Activated naive CD4-positive, alpha-beta T cell treated with anti-CD3 and anti-CD28 coated beads for 36 hours (primary cell): Measurements from ENCODE around the gene LNX1. TPM values are rescaled to one million over a fixed set of nuclear protein-coding genes. Genes with fewer than 3 reads are reported as not detected.

Experiments
- CTCF ChIA-PET: fragments of 350-600 bp; sonication (Branson Sonifier 250); formaldehyde crosslinking; loops from one replicate; lab custom pipeline; 2021; ENCODE audit warnings: antibody characterized with exemption; lab: Charles Lee
- DNase-seq: peaks from one replicate; pipeline ENCODE4 v3.0.0-alpha.2; 2020
- H3K27ac Mint-ChIP-seq: one replicate; pipeline ENCODE4 v1.8.0; 2021; ENCODE audit warnings: mild to moderate bottlenecking, mixed read lengths
- H3K27me3 Mint-ChIP-seq: one replicate; pipeline ENCODE4 v1.8.0; 2021; ENCODE audit warnings: low read depth, mixed read lengths
- H3K36me3 Mint-ChIP-seq: one replicate; pipeline ENCODE4 v1.8.0; 2021; ENCODE audit warnings: low read depth, mixed read lengths
- H3K4me1 Mint-ChIP-seq: one replicate; pipeline ENCODE4 v1.8.0; 2021; ENCODE audit warnings: low read depth, mixed read lengths
- H3K4me3 Mint-ChIP-seq: one replicate; pipeline ENCODE4 v1.8.0; 2021; ENCODE audit warnings: mild to moderate bottlenecking, moderate library complexity, mixed read lengths
- H3K9me3 Mint-ChIP-seq: one replicate; pipeline ENCODE4 v1.8.0; 2021; ENCODE audit warnings: mixed read lengths
- intact Hi-C: fragments of 100-400 bp; cut with micrococcal nuclease; formaldehyde crosslinking; loops from one replicate; pipeline ENCODE4 v1.15.1; 2023
- total RNA-seq, 2 experiments: library from RNA; stranded (reverse); gene quantifications; one replicate each; pipeline ENCODE4 v1.2.3, GENCODE V29; 2021

The LNX1 gene
- total RNA-seq, 2 experiments from 2014 or later = 0.17 TPM; not detected in 1

- Mint-ChIP-seq H3K36me3 (no peaks in the 10 kb centered on the region), H3K27me3 (peaks cover 13% of the 10 kb centered on the region), H3K4me3 (no peak overlapping the region), H3K27ac (no peak overlapping the region), H3K4me1 (no peaks in the 10 kb centered on the region), H3K9me3 (peaks cover 2% of the 10 kb centered on the region)
- intact Hi-C loops = no loop called here
- DNase-seq = no peak
- CTCF ChIA-PET = no interaction called here
Observed at GRCh38 chr4:53618321-53618720, 27.0 kb upstream of the LNX1 start.

GRCh38 chr4:53617101-53617680, 25.9 kb upstream of the LNX1 start:
- Mint-ChIP-seq H3K36me3 (no peaks in the 10 kb centered on the region), H3K27ac (no peak overlapping the region), H3K4me1 (no peaks in the 10 kb centered on the region), H3K27me3 (peaks cover 11% of the 10 kb centered on the region), H3K9me3 (peaks cover 2% of the 10 kb centered on the region), H3K4me3 (no peak overlapping the region)
- DNase-seq = no peak
- intact Hi-C loops = no loop called here
- CTCF ChIA-PET = no interaction called here

DNA sequence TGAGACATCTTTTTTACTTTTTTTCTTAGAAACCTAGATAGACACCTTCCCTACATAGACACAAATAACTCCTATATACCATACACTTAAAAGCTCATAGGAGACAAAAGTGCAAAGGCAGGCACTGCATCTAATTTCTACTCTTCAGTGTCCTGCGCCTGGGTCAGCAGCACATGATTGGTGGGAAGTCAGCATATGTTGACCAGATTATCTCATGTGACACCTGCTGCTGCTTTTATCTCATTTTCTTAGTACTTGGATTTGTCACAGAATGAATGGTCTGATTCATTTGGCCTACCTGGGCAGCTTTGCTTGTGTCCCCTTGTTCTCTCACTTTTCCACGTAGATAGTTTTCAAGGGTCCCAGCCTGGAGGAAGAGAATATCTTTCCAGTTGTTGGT, 24.9 kb upstream of the LNX1 start:
- intact Hi-C loops = no loop called here
- CTCF ChIA-PET = interaction anchor here (0.6 kb wide), 1 partner anchor 860 kb away, joined by 5 read pairs; no protein-coding TSS in a partner anchor
- DNase-seq = no peak

DNA sequence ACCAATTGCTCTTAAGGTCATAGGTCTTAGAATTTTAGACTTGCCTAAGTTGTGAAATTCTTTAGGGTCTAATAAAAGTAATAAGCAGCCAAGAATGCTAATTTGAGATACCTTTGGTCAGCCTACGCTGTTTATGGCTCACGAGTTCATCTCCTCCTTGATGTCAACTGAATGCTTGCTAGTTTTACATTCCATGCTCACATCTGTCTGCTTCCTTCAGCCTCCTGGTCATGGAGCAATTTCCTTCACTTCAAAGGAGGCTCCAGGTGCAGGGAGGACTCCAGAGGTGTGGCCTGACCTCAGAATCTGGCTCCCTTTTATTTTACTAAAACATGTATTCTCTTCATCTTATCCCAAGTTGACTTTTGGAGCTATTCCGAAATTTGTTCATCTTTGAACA, 23.3 kb upstream of the LNX1 start:
- Mint-ChIP-seq H3K36me3 (no peaks in the 10 kb centered on the region), H3K9me3 (peaks cover 2% of the 10 kb centered on the region), H3K27me3 (peaks cover 5% of the 10 kb centered on the region), H3K4me1 (no peaks in the 10 kb centered on the region), H3K4me3 (no peak overlapping the region), H3K27ac (no peak overlapping the region)
- DNase-seq = no peak
- CTCF ChIA-PET = no interaction called here
- intact Hi-C loops = no loop called here

More for the DNA sequence above, 24.9 kb upstream of the LNX1 start:
- H3K4me1 Mint-ChIP-seq = no peaks in the 10 kb centered on the region
- H3K36me3 Mint-ChIP-seq = no peaks in the 10 kb centered on the region
- H3K27ac Mint-ChIP-seq = no peak overlapping the region
- peaks cover 2% of the 10 kb centered on the region for H3K9me3 Mint-ChIP-seq
- H3K27me3 Mint-ChIP-seq = peaks cover 9% of the 10 kb centered on the region
- H3K4me3 Mint-ChIP-seq = no peak overlapping the region

DNA sequence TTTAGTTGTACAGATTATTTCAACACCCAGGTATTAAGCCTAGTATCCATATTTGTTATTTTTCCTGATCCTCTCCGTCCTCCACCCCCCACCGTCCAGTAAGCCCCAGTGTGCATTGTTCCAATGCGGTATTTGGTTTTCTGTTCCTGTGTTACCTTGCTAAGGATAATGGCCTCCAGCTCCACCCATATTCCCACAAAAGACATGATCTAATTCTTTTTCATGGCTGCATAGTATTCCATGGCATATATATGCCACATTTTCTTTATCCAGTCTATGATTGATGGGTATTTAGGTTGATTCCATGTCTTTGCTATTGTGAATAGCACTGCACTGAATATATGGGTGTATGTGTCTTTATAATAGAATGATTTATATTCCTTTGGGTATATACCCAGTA, 22.1 kb upstream of the LNX1 start:
- no peak overlapping the region for H3K27ac Mint-ChIP-seq
- no peak overlapping the region for H3K4me3 Mint-ChIP-seq
- CTCF ChIA-PET = no interaction called here
- no peak for DNase-seq
- intact Hi-C loops = no loop called here
- peaks cover 5% of the 10 kb centered on the region for H3K27me3 Mint-ChIP-seq
- H3K4me1 Mint-ChIP-seq = no peaks in the 10 kb centered on the region
- H3K9me3 Mint-ChIP-seq = peaks cover 2% of the 10 kb centered on the region
- no peaks in the 10 kb centered on the region for H3K36me3 Mint-ChIP-seq

- intact Hi-C loops = loop anchor here (10.0 kb wide), 1 partner anchor 594 kb away; no protein-coding TSS in a partner anchor
- H3K27ac Mint-ChIP-seq = no peak overlapping the region
- no peak overlapping the region for H3K4me3 Mint-ChIP-seq
- CTCF ChIA-PET = no interaction called here
- no peak for DNase-seq
- H3K9me3 Mint-ChIP-seq = peaks cover 5% of the 10 kb centered on the region
- H3K27me3 Mint-ChIP-seq = peaks cover 2% of the 10 kb centered on the region
- H3K4me1 Mint-ChIP-seq = no peaks in the 10 kb centered on the region
- no peaks in the 10 kb centered on the region for H3K36me3 Mint-ChIP-seq
Observed at GRCh38 chr4:53608649-53609048, 17.4 kb upstream of the LNX1 start.

DNA sequence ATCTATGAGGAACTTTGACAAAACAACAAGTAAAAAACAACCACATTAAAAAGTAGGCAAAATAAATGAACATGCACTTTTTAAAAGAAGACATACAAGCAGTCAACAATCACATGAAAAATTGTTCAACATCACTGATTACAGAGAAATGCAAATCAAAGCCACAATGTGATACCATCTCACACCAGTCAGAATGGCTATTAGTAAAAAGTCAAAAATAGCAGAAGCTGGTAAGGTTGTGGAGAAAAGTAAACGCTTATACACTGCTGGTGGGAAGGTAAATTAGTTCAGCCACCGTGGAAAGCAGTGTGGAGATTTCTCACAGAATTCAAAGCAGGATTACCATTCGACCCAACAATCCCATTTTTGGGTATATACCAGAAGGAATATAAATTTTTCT, 17.0 kb upstream of the LNX1 start:
- H3K4me3 Mint-ChIP-seq = no peak overlapping the region
- peaks cover 3% of the 10 kb centered on the region for H3K9me3 Mint-ChIP-seq
- no peaks in the 10 kb centered on the region for H3K36me3 Mint-ChIP-seq
- intact Hi-C loops = loop anchor here (10.0 kb wide), 1 partner anchor 593 kb away; no protein-coding TSS in a partner anchor
- DNase-seq = no peak
- H3K27ac Mint-ChIP-seq = no peak overlapping the region
- CTCF ChIA-PET = no interaction called here
- peaks cover 6% of the 10 kb centered on the region for H3K27me3 Mint-ChIP-seq
- no peaks in the 10 kb centered on the region for H3K4me1 Mint-ChIP-seq

DNA sequence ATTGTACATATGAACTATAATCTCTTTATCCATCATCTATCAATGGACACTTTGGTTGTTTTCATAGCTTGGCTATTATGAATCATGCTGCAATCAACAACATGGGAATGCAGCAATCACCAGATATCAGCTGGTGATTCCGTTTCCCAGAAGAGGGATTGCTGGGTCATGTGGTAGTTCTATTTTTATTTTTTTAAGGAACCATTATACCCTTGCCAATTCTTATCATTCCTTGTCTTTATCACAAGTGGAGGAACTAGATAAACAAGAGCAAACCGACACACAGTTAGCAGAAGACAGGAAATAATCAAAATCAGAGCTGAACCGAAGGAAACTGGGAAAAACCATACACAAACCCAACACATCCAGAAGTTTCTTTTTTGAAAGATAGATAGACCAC, 14.5 kb upstream of the LNX1 start:
- no peaks in the 10 kb centered on the region for H3K4me1 Mint-ChIP-seq
- no peak overlapping the region for H3K27ac Mint-ChIP-seq
- no peak for DNase-seq
- CTCF ChIA-PET = interaction anchor here (0.7 kb wide), 1 partner anchor 62 kb away, joined by 3 read pairs; no protein-coding TSS in a partner anchor
- peaks cover 3% of the 10 kb centered on the region for H3K9me3 Mint-ChIP-seq
- H3K4me3 Mint-ChIP-seq = no peak overlapping the region
- peaks cover 16% of the 10 kb centered on the region for H3K27me3 Mint-ChIP-seq
- H3K36me3 Mint-ChIP-seq = no peaks in the 10 kb centered on the region
- intact Hi-C loops = loop anchor here (10.0 kb wide), 1 partner anchor 591 kb away; no protein-coding TSS in a partner anchor

DNA sequence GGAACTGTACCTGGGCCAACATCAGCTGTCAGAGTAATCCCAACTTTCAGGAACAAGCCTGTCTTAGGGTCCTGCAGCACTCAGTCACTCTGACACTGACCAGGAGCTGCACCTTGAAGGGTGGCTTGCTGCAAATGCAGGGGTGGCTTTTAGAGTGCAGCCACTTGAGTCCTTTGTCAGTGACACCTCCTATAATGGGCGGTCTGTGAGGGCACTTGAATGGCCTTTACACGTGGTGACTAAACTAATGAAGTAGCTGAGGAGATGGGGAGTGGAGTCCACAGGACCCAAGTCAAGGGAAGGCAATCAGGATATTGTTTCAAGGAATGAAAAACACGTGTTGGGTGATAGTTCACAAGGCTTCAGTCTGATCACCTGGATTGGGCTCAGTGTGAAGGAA, 11.1 kb upstream of the LNX1 start:
- no peak for DNase-seq
- CTCF ChIA-PET = interaction anchor here (0.6 kb wide), 1 partner anchor 355 kb away, joined by 5 read pairs; no protein-coding TSS in a partner anchor
- no peak overlapping the region for H3K4me3 Mint-ChIP-seq
- intact Hi-C loops = loop anchor here (10.0 kb wide), 1 partner anchor 588 kb away; no protein-coding TSS in a partner anchor
- H3K27ac Mint-ChIP-seq = no peak overlapping the region
- H3K4me1 Mint-ChIP-seq = no peaks in the 10 kb centered on the region
- H3K9me3 Mint-ChIP-seq = peaks cover 3% of the 10 kb centered on the region
- H3K27me3 Mint-ChIP-seq = peaks cover 24% of the 10 kb centered on the region
- H3K36me3 Mint-ChIP-seq = no peaks in the 10 kb centered on the region

- Mint-ChIP-seq H3K4me3 (no peak overlapping the region), H3K27ac (no peak overlapping the region), H3K27me3 (peaks cover 30% of the 10 kb centered on the region), H3K4me1 (no peaks in the 10 kb centered on the region), H3K36me3 (no peaks in the 10 kb centered on the region), H3K9me3 (peaks cover 3% of the 10 kb centered on the region)
- DNase-seq = no peak
- CTCF ChIA-PET = interaction anchor here (0.7 kb wide), 1 partner anchor 180 kb away, joined by 4 read pairs; no protein-coding TSS in a partner anchor
- intact Hi-C loops = loop anchor here (10.0 kb wide), 1 partner anchor 587 kb away; no protein-coding TSS in a partner anchor
Observed at GRCh38 chr4:53601251-53601764, 10.0 kb upstream of the LNX1 start.

DNA sequence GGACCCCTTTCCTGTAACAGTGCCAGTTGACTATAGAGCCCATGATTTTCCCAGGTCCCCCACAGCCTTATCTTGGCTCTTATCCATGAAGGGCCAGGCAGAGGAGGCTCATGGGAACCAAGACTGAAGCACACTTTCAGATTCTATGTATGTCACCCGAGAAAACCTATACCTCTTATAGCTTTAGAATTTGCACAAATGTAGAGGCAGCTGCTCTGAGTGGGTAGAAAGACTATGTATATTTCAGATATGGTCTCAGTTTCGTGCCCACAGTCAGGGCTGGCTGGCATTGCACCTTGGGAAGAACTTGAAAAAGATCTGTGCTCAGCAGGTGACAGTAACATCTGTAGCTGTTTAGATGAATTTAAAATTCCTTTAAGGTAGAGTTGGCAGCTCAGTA, 8.3 kb upstream of the LNX1 start:
- intact Hi-C loops = loop anchor here (10.0 kb wide), 3 partner anchors 405 to 625 kb away; partner anchors contain the start of gene PDGFRA
- H3K27me3 Mint-ChIP-seq = peaks cover 30% of the 10 kb centered on the region
- no peaks in the 10 kb centered on the region for H3K36me3 Mint-ChIP-seq
- H3K4me1 Mint-ChIP-seq = no peaks in the 10 kb centered on the region
- CTCF ChIA-PET = no interaction called here
- no peak overlapping the region for H3K4me3 Mint-ChIP-seq
- no peak overlapping the region for H3K27ac Mint-ChIP-seq
- H3K9me3 Mint-ChIP-seq = no peaks in the 10 kb centered on the region
- no peak for DNase-seq

DNA sequence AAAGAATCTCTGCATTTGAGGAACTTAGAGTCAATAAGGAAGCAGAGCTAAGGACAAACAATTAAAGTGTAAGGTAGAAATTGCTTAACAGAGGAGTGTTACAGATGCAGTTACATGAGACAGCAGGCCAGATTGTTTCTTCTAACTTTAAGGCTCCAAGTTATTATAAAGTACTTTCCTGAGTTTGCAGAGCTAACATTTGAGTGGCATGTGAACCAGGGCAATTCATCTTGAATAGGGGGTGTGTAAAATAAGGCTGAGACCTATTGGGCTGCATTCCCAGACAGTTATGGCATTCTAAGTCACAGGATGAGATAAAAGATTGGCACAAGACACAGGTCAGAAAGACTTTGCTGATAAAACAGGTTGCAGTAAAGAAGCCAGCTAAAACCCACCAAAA, 7.6 kb upstream of the LNX1 start:
- Mint-ChIP-seq H3K4me1 (no peaks in the 10 kb centered on the region), H3K27ac (no peak overlapping the region), H3K36me3 (no peaks in the 10 kb centered on the region), H3K27me3 (peaks cover 33% of the 10 kb centered on the region), H3K9me3 (no peaks in the 10 kb centered on the region), H3K4me3 (no peak overlapping the region)
- CTCF ChIA-PET = no interaction called here
- DNase-seq = no peak
- intact Hi-C loops = loop anchor here (10.0 kb wide), 2 partner anchors 404 to 626 kb away; partner anchors contain the start of gene PDGFRA

- Mint-ChIP-seq H3K4me1 (no peaks in the 10 kb centered on the region), H3K9me3 (no peaks in the 10 kb centered on the region), H3K27ac (no peak overlapping the region), H3K27me3 (peaks cover 31% of the 10 kb centered on the region), H3K36me3 (no peaks in the 10 kb centered on the region), H3K4me3 (no peak overlapping the region)
- CTCF ChIA-PET = no interaction called here
- no peak for DNase-seq
- intact Hi-C loops = loop anchor here (10.0 kb wide), 2 partner anchors 404 to 626 kb away; partner anchors contain the start of gene PDGFRA
Observed at GRCh38 chr4:53598483-53598882, 7.2 kb upstream of the LNX1 start.
